Measurements from ENCODE around the gene GPR75.
"Not testable (repeated sequence)": the region's sequence is repeated elsewhere in the genome, so short reads cannot be mapped to it uniquely, and the experiment has no call there.

GPR75 gene

DNA sequence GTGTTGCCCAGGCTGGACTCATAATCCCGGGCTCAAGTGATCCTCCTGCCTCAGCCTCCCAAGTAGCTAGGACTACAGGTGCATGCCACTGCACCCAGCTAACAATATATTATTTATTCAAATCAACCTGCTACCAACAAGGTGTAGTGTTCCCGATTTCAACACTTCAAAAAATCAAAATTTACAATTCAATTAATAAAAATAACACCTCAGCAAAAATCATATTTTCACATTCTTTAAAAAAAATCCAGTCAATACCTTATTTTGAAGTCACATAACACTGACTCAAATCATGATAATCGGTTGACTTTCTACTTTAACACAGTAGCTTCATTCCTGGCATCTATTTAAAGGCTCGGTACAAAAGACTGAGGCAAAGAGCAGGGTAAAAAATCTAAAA lies 7.2 kb downstream of the GPR75 start:
- DNase-seq (ENCODE audit: low read depth), result no peak

DNA sequence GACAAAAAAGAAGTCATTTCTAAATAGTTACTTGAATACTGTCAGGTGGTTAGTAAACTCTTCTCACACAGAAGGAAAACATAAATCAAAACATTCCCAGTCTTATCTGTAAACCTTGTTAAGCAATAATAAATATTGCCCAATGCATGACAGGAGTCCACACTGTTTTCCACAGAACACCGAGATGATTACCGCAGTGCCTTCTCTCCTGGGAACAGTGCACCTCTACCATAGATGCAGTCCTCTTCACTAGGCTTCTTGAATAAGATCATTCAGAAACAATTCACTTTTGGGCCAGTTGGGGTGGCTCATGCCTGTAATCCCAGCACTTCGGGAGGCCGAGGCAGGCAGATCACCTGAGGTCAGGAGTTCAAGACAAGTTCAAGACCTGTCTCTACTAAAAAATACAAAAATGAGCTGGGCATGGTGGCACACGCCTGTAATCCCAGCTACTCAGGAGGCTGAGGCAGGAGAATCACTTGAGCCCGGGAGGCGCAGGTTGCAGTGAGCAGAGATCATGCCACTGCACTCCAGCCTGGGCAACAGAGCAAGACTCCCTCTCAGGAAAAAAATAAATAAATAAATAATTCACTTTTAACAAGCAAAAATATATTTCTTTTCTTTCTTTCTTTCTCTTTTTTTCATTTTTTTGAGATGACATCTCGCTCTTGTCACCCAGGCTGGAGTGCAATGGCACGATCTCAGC lies 8.6 kb downstream of the GPR75 start:
- DNase-seq (ENCODE audit: low read depth), result not testable (repeated sequence)

DNA sequence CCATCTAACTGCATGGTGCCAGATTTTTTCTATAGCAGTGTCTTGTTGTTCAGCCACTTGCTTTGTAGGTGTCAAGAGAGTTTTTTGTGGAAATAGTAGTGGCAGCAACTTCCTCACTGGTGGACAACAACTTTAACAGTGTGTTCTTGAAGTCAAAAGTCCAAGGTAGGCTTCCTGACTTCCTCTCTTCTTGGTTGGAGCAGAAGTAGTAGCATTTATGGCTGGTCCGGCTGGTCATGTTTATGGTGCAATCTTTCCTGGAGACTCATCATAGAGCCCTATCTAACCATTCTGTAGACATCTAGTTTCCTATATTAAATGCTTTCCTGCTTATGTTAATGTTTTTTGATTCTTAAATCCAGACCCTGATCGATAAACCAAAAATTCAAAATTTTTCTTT lies 11.7 kb downstream of the GPR75 start:
- no peak for DNase-seq (ENCODE audit: low read depth)

DNA sequence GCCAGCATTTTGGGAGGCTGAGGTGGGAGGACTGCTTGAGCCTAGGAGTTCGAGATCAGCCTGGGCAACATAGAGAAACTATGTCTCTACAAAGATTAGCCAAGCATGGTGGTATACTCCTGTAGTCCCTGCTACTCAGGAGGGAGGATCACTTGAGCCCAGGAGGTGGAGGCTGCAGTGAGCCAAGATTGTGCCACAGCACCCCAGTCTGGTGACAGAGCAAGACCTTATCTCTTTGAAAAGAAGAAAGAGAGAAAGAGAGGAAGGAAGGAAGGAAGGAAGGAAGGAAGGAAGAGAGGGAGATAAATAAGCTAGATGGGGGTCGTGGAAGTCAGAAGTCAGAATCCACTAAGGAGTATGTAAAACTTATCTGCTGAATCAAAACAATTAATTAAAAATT lies 16.2 kb downstream of the GPR75 start:
- DNase-seq (ENCODE audit: low read depth), result no peak

DNA sequence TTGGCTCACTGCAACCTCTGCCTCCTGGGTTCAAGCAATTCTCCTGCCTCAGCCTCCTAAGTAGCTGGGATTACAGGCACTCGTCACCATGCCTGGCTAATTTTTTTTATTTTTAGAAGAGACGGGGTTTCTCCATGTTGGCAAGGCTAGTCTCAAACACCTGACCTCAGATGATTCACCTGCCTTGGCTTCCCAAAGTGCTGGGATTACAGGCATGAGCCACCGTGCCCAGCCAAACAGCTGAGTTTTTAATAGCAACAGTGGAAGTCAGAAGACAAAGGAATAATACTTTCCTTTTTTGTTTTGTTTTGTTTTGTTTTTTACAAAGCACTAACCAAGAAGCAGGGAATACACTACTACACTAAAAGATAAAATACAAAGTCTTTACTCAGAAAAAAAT lies 16.9 kb downstream of the GPR75 start:
- no peak for DNase-seq (ENCODE audit: low read depth)

GRCh38 chr2:53841651-53842050 lies 18.1 kb downstream of the GPR75 start:
- DNase-seq (ENCODE audit: low read depth), result not testable (repeated sequence)

GRCh38 chr2:53840580-53840979 lies 19.2 kb downstream of the GPR75 start:
- DNase-seq (ENCODE audit: low read depth), result no peak

DNA sequence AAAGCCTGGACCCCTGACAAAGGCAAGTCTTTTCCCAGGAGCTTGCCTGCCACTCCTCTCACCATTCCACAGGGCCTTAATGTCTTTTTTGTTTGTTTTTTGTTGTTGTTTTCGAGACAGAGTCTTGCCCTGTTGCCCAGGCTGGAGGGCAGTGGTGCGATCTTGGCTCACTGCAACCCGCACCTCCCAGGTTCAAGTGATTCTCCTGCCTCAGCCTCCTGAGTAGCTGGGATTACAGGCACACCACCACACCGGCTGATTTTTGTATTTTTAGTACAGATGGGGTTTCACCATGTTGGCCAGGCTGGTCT lies 29.8 kb downstream of the GPR75 start:
- not testable (repeated sequence) for DNase-seq (ENCODE audit: low read depth)

GRCh38 chr2:53829273-53829979 lies 30.3 kb downstream of the GPR75 start:
- no peak for DNase-seq (ENCODE audit: low read depth)

- no peak for DNase-seq (ENCODE audit: low read depth)
Observed at GRCh38 chr2:53828331-53828730, 31.4 kb downstream of the GPR75 start.

GRCh38 chr2:53827398-53828175 lies 32.2 kb downstream of the GPR75 start:
- DNase-seq (ENCODE audit: low read depth), result no peak

- no peak for DNase-seq (ENCODE audit: low read depth)
Observed at GRCh38 chr2:53826587-53827397, 33.0 kb downstream of the GPR75 start.

- no peak for DNase-seq (ENCODE audit: low read depth)
Observed at GRCh38 chr2:53826030-53826410, 33.7 kb downstream of the GPR75 start.

DNA sequence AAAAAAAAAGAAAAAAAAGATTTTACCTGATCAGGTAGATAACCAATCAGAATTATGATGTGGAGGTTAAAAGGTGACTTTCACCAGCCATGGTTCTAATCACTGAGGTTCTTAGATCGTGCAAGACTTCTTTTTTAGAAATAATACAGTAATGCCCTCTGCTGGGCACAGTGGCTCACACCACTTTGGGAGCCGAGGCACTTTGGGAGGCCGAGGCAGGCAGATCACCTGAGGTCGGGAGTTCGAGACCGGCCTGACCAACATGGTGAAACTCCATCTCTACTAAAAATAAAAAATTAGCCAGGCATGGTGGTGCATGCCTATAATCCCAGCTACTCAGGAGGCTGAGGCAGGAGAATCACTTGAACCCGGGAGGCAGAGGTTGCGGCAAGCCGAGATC lies 36.1 kb downstream of the GPR75 start:
- DNase-seq (ENCODE audit: low read depth), result not testable (repeated sequence)

DNA sequence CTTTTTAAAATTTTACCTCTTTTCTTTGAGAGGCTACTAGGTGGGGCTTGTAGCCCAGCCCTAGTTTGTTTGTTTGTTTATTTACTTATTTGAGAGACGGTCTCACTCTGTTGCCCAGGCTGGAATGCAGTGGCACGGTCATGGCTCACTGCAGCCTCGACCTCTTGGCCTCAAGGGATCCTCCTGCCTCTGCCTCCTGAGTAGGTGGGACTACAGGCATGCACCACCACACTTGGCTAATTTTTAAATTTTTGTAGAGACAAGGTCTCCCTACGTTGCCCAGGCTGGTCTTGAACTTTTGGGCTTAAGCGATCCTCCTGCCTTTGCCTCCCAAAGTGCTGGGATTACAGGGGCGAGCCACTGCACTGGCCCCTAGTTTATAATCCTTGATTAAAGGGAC lies 38.0 kb downstream of the GPR75 start:
- DNase-seq (ENCODE audit: low read depth), result no peak

DNA sequence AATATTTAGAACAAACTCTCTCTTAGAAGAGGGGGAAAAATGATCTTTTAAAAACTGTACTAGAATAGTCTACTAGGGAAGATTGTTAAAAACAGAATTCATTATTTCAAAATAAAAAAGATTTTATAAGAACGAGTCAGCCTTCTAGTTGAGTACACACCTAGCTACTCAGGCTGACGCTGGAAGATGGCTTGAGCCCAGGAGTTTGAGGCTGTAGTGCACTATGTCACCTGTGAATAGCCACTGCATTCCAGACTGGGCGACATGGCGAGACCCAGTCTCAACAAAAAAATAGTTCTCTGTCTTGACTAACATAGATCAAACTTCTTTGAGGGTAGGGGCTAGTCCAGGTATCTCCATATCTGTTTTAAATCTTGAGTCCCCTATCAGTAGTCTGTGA lies 39.1 kb downstream of the GPR75 start:
- DNase-seq (ENCODE audit: low read depth), result no peak

GRCh38 chr2:53820048-53820447 lies 39.7 kb downstream of the GPR75 start:
- DNase-seq (ENCODE audit: low read depth), result no peak

DNA sequence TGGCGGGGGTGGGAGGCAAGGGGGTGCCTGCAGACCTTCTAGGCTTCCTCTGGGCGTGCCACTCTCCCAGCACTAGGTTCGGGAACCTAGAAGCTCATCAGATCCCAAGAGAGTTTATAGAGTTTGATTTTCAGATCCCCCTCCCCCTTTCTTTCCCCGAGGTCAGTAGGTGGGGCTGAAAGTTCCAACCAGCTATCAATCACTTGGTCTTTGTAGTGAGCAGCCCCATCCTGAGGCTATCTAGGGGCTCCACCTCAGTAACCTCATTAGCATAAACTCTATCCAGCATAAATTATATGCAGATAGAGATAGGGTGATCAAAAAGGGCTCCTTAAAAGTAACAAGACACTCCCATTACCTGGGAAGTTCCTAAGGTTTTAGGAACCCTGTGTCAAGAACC lies 40.1 kb downstream of the GPR75 start:
- DNase-seq (ENCODE audit: low read depth), result no peak

DNA sequence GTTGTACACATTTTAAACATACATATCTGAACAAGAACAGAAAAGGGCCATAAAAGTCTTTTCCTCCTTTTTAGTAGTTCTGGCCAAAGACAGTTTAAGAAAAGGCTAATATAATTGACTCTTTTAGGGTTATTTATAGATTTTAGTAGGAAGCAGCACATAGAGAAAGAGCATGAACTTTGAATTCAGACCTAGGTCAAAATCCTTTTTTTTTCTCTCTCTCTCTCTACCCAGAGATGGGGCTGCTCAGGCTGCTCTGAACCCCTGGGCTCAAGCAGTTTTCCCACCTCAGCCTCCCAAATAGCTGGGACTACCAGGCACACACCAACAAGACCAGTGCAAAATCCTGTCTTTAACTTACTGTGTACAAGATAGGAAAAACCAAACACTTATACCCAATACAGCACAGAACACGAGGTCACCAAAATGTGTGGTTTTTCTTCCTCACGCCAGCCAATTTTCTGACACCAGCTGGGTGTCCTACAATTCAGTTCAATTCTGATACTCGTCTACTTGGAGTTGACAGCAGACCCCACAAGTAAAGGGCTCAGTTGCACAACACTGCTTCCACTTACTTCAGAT lies 40.8 kb downstream of the GPR75 start:
- DNase-seq (ENCODE audit: low read depth), result no peak

- DNase-seq (ENCODE audit: low read depth), result no peak
Observed at GRCh38 chr2:53813151-53813550, 46.6 kb downstream of the GPR75 start.

- no peak for DNase-seq (ENCODE audit: low read depth)
Observed at GRCh38 chr2:53811601-53812000, 48.2 kb downstream of the GPR75 start.
